HG03025 (cell line): ENCODE data around the gene SMYD1.

Experiments
- ATAC-seq: cut with Tn5 transposase; IDR thresholded peaks from one replicate; pipeline ENCODE4 v1.9.1; 2021; ENCODE audit warnings: mild to moderate bottlenecking, moderate library complexity; ENCODE audit not compliant: unreplicated experiment, low FRiP score

Gene SMYD1

GRCh38 chr2:88086401-88086800 is 18.8 kb downstream of the SMYD1 start:
- ATAC-seq, result no peak

DNA sequence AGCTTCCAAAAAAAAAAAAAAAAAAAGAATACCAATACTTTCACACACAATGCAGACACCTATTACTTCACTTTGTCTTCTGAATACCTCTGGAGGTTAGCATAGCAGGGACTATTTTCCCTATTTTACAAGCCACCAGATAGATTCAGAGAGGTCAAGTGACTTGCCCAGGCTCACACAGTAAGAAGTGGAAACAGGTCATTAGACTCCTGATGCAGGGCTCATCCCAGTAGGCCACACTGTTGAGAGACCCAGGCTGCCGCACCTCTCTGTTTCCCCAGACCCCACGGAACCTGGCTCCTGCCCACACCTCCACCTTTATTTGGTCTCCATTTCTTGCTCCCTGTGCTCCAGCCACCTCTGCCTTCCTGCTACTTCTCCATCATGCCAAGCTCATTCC is 19.4 kb downstream of the SMYD1 start:
- no peak for ATAC-seq

DNA sequence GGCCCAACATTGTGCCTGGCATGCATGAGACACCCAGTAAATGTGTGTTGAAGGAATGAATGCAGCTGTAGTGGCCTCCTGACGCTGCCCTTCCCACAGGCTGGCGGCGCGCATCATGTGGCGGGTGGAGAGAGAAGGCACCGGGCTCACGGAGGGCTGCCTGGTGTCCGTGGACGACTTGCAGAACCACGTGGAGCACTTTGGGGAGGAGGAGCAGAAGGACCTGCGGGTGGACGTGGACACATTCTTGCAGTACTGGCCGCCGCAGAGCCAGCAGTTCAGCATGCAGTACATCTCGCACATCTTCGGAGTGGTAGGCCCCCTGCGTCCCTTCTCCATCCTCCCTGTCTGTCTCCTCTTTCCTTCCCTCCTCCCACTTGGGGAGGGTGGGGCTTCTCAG is 20.1 kb downstream of the SMYD1 start:
- ATAC-seq, result no peak

GRCh38 chr2:88088999-88089398 is 21.4 kb downstream of the SMYD1 start:
- ATAC-seq, result no peak

DNA sequence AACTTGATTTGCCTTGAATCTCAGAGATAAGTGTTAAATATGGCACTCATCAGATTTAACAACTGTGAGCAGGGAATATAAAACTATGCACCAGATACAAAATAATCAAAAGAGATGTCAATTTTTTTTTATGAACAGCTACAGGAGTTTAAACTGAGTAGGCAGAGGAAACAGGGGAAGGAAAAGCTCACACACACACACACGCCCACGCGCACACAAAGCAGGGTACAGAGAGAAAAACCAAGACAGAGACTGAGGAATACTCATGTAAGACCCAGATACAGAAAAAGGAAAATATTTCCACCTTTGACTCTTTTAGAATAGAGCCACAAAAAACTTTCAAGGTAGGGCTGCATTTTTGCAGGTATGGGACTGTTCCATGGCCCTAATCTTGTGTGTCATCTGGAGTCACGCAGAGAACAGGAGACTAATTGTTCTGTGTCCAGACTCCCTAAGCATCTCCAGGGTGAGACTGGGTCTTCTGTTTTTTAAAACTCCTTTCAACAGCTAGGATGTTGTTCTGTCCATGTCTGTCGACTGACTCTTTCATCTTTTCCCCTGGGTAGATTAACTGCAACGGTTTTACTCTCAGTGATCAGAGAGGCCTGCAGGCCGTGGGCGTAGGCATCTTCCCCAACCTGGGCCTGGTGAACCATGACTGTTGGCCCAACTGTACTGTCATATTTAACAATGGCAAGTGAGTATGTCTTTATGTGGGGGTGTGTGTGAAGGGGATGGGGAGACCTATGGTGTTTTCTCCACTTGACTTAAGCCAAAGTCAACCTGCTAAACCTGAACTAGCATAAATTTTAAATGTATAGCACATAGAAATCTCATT is 23.0 kb downstream of the SMYD1 start:
- ATAC-seq, result no peak

DNA sequence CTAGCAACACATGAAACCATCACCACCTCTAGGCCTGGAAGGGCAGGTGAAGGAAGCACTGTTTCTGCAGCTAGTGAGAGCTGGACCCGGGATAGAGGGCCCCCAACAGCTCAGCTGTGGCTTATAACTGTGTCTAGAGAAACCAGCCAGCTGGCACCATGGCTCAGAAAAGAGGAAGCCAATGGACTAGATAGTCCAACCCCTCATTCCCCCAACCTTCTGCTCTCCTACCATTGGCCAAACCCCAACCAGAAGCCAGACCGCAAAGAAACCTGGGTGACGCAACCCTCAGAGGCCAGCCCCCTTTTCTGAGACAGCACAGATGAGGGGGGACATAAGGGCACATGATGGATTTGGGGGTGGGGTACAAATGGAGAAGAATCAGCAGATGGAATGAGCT is 24.3 kb downstream of the SMYD1 start:
- no peak for ATAC-seq

- no peak for ATAC-seq
Measured at GRCh38 chr2:88092773-88093172, 25.1 kb downstream of the SMYD1 start.

GRCh38 chr2:88095022-88095421 is 27.4 kb downstream of the SMYD1 start:
- ATAC-seq, result no peak

DNA sequence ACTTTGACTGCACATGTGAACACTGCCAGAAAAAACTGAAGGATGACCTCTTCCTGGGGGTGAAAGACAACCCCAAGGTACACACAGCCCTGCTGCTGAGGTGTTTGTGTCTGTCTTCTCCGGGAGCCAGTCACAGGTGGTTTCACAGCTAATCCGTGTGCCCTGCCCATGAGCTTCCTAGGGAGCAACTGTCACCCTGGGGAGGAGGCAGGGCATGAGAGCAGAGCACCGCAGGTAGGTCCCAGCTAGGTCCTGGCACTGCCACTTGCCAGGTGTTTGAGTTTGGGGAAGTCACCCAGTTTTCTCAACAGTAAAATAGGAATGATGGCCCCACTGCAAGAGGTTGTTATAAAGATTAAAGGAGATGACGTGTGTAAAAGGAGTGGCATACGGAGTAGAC is 29.1 kb downstream of the SMYD1 start:
- ATAC-seq, result no peak

DNA sequence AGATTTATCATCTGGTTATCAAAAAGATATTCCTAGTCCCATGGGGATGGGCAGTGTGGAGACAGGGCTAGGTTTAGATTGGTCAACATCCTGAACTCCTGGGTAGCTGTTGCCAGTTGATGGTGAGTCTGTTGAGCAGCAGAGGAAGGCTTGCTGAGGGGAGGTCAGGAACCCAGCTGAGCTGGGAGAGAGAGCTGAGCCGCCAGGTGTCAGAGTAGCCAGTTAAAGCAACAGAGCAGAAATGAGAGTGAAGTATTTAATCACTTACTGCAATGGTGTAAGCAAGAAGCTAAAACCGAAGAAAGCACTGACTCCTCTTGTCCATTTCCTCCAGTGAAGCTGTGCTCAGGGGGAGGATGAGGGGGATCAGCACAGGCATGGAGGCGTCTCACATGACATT is 29.6 kb downstream of the SMYD1 start:
- ATAC-seq, result no peak

DNA sequence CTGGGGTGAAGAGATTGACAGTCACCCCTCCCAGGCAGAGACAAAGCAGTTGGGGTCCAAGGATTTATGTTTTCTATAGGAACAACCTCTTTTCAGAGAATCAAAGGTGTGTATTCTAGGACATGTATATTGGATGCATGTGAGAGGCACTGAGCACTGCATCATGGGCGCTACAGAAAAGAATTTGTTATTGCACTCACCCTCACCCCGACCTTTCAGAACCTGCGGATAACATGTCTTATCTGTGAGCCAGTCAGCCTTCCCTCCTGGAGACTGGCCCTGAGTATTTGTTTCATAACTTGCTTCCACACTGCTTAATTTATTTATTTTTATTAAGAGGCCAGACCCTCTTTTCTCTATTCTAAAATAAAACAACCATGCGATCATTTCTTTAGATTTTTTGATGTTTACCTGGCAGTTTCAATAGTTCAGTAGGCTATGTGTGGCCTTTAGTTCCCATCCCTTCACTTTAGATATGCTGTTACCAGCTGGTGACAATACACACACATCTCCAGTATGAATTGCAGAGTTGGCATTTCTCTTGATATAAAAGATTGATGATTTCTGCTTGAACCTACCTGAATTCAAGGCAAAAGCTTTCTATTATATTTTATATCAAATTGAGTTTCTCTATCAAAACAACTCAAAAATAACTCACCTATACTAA is 30.4 kb downstream of the SMYD1 start:
- ATAC-seq, result no peak

- no peak for ATAC-seq
Measured at GRCh38 chr2:88098558-88098900, 30.9 kb downstream of the SMYD1 start.

GRCh38 chr2:88099798-88100488 is 32.3 kb downstream of the SMYD1 start:
- ATAC-seq, result no peak

GRCh38 chr2:88100489-88100858 is 32.8 kb downstream of the SMYD1 start:
- no peak for ATAC-seq

DNA sequence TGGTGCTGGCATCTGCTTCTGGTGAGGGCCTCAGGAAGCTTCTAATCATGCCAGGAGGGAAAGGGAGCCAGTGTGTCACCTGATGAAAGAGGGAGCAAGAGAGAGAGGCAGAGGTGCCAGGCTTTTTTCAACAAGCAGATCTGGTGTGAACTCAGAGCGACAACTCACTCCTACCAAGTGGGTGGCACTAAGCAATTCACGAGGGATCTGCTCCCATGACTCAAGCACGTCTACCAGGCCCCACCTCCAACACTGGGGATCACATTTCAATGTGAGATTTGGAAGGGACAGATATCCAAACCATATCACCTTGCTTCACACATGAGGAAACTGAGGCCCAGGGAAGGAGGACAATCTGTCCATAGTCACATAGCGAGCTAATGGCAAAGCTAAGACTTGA is 41.2 kb downstream of the SMYD1 start:
- ATAC-seq, result no peak

DNA sequence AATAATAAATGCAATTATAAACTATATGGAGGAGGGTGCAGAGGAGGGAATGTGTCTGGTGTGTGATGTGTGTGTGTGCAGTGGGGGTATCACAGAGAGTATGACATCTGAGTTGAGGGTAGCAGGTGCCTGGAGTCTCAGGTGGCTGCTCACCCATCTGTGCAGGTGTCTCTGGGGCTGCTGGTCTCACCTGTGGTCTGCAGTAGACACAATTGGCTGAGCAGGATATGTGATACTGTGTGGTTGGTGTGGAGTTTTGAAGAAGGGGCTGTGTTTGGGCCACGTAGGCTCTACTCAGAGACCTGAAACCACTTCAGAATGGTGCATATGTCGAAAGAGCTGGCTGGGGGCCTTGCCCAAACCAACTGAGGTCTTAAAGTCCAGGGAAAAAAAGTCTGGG is 43.2 kb downstream of the SMYD1 start:
- ATAC-seq, result no peak

- no peak for ATAC-seq
Measured at GRCh38 chr2:88113069-88113468, 45.4 kb downstream of the SMYD1 start.

- no peak for ATAC-seq
Measured at GRCh38 chr2:88114889-88115288, 47.3 kb downstream of the SMYD1 start.

DNA sequence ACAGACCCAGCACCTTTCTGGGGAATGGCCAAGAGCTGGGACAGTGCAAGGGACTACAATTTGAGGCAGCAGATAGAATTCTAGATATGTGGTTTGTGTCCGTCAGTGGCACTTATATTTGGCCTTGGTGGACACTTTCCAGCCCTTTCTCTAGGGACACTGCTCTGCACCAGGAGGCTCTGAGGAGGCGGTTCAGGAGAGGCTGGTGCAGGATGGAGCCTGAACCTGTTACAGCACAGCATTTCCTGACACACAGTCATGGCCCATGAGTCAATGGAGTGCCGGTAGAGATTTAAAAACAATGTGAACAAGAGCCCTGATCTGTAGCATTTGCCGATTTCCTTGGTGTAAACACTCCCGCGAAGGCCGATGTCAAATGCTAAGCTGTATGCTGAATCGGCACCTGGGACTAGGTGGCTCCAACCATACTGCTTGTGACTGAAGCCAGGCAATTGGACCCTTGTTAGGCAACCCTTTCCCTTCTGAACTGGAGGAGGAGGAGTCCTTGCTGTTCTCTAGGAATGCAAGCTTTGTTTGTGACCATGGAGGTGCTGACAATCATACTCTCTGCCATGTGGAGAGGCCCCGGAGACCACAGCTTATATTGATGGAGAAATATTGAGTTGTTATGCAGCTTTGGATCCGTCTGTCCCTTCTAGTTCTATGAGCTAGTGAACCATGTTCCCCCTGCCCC is 48.3 kb downstream of the SMYD1 start:
- no peak for ATAC-seq

DNA sequence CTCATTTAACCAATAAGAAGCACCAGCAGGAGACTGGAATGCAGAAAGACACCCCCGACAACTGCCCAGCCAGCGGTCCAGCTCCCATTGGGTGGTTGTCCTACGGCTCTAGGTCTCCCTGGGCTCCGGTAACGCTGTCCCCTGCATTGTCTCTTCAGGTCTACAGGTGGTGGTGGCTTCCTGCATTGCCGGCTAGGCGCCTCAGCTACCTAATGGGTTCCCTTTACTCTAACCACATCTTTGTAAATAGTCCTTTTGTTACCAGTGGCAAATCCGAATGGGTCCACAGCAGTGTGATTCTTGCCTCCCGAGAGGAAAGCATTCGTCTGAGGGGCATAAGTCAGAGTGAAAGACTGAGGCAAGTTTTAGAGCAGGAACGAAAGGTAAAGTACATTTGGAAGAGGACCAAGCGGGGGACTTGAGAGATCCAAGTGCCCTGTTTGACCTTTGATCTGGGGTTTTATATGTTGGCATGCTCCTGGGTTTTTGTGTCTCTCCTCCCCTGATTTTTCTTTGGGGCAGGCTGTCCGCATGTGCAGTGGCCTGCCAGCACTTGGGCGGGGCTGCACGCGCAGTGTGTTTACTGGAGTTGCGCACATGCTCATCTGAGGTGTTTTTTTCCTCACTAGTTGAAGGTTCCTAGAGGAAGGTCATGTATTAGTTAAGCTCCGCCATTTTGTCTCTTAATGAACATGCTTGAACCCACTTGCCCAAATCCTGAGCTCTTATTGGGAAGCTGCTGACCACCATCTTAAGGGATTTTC is 49.2 kb downstream of the SMYD1 start:
- no peak for ATAC-seq
